Endothelial cell of umbilical vein (primary cell): ENCODE data around the gene C9orf78. TPM values are rescaled to one million over a fixed set of nuclear protein-coding genes. Genes with fewer than 3 reads are reported as not detected.

ENCODE experiments used
- BruUV-seq: library from RNA; stranded (reverse); fragments of 400-500 nt; replicated peaks from 2 replicates; lab custom pipeline; 2021; lab: Mats Ljungman, UMichigan
- CTCF ChIA-PET: fragments of 300-600, 350-600 bp; sonication (Branson Sonifier 250); formaldehyde crosslinking; loops from one replicate; lab custom pipeline; 2021; ENCODE audit warnings: antibody characterized with exemption, inconsistent platforms; lab: Charles Lee
- POLR2A ChIA-PET: fragments of 300-600, 350-600 bp; sonication (Branson Sonifier 250); formaldehyde crosslinking; loops from one replicate; lab custom pipeline; 2021; ENCODE audit warnings: antibody characterized with exemption, inconsistent platforms; lab: Charles Lee
- DNase-seq: peaks from one replicate; pipeline ENCODE4 v3.0.0-alpha.2; 2011; ENCODE audit warnings: low read depth, low spot score
- FAIRE-seq: peaks from 2 replicates; lab custom pipeline; 2011; peaks lifted over from hg19 to GRCh38; lab: Jason Lieb, UNC
- H2AFZ ChIP-seq: 2 replicates; pipeline ENCODE4 v1.6.0; 2012; ENCODE audit warnings: low read depth, low read length, control low read depth, inconsistent platforms
- H3K27ac ChIP-seq: 2 replicates; pipeline ENCODE4 v1.5.1; 2011; ENCODE audit warnings: low read depth, mild to moderate bottlenecking, control low read depth, low read length, moderate library complexity; ENCODE audit not compliant: insufficient read depth
- H3K27me3 ChIP-seq, 2 experiments: 2 replicates each; pipeline versions ENCODE4 v1.6.0 to v1.6.1; 2011; ENCODE audit warnings: low read length in 2 of 2, mixed read lengths in 1 of 2; ENCODE audit not compliant: control insufficient read depth in 2 of 2, insufficient read depth in 2 of 2
- H3K36me3 ChIP-seq, 2 experiments: 2 replicates in 1 of 2; 3 replicates in 1 of 2; pipeline ENCODE4 v1.5.1; 2011; ENCODE audit warnings: low read length in 2 of 2, mild to moderate bottlenecking in 1 of 2, moderate library complexity in 1 of 2; ENCODE audit not compliant: control insufficient read depth in 2 of 2, insufficient read depth in 2 of 2; ENCODE audit errors: extremely low read depth in 1 of 2
- H3K4me1 ChIP-seq: 3 replicates; pipeline ENCODE4 v1.5.1; 2011; ENCODE audit warnings: mild to moderate bottlenecking, low read length; ENCODE audit not compliant: control insufficient read depth, insufficient read depth; ENCODE audit errors: extremely low read depth
- H3K4me2 ChIP-seq: 2 replicates; pipeline ENCODE4 v1.6.1; 2011; ENCODE audit warnings: low read length, control low read depth, mixed read lengths; ENCODE audit not compliant: insufficient read depth
- H3K4me3 ChIP-seq, 3 experiments: fragments of 200-600 bp in 1 of 3; sonication (generic), shearing (Covaris generic) in 1 of 3; replicated peaks in 1 of 3; 2 replicates each; pipeline ENCODE4 v1.5.1; 2011 to 2016; ENCODE audit warnings: control low read depth in 3 of 3, low read length in 3 of 3, mild to moderate bottlenecking in 2 of 3, inconsistent platforms in 1 of 3, low read depth in 1 of 3, moderate library complexity in 1 of 3; ENCODE audit not compliant: insufficient read depth in 1 of 3
- H3K79me2 ChIP-seq: 2 replicates; pipeline ENCODE4 v1.6.0; 2012; ENCODE audit warnings: low read length, inconsistent platforms; ENCODE audit not compliant: control insufficient read depth, insufficient read depth
- H3K9ac ChIP-seq: replicated peaks from 2 replicates; pipeline ENCODE3; 2011; ENCODE audit warnings: low read length, control low read depth; ENCODE audit not compliant: insufficient read depth; ENCODE audit errors: extremely low read depth
- H3K9me1 ChIP-seq: replicated peaks from 3 replicates; pipeline ENCODE4 v1.6.0; 2011; ENCODE audit warnings: mild to moderate bottlenecking, low read length; ENCODE audit not compliant: control insufficient read depth, insufficient read depth; ENCODE audit errors: extremely low read depth
- H3K9me3 ChIP-seq: replicated peaks from 2 replicates; pipeline ENCODE4 v1.5.1; 2012; ENCODE audit warnings: low read length, inconsistent platforms; ENCODE audit not compliant: control insufficient read depth, insufficient read depth
- H4K20me1 ChIP-seq: replicated peaks from 2 replicates; pipeline ENCODE3; 2011; ENCODE audit warnings: mild to moderate bottlenecking, low read length; ENCODE audit not compliant: control insufficient read depth, insufficient read depth; ENCODE audit errors: extremely low read depth
- CTCF ChIP-seq, 2 donors: IDR thresholded peaks; 1 replicate in 1 of 2; 2 replicates in 1 of 2; pipeline ENCODE4 v1.5.1; 2011; ENCODE audit warnings: low read length in 2 of 2, mild to moderate bottlenecking in 2 of 2, moderate library complexity in 2 of 2, control low read depth in 1 of 2, inconsistent platforms in 1 of 2, low read depth in 1 of 2; ENCODE audit not compliant: insufficient read depth in 1 of 2; ENCODE audit errors: extremely low read depth in 1 of 2
- EZH2 ChIP-seq: IDR thresholded peaks from 2 replicates; pipeline ENCODE4 v1.6.1; 2012; ENCODE audit warnings: borderline replicate concordance, low read depth, mild to moderate bottlenecking, moderate library complexity, low read length, inconsistent platforms; ENCODE audit not compliant: severe bottlenecking
- FOS ChIP-seq: IDR thresholded peaks from 2 replicates; pipeline ENCODE4 v1.6.1; 2011; ENCODE audit warnings: mild to moderate bottlenecking, low read length, moderate library complexity, borderline replicate concordance; ENCODE audit not compliant: insufficient read depth
- GATA2 ChIP-seq: IDR thresholded peaks from 2 replicates; pipeline ENCODE4 v1.7.0; 2011; ENCODE audit warnings: low read depth, mild to moderate bottlenecking, moderate library complexity, mixed read lengths, low read length; ENCODE audit not compliant: insufficient read length, insufficient read depth
- JUN ChIP-seq: IDR thresholded peaks from 2 replicates; pipeline ENCODE4 v1.6.1; 2011; ENCODE audit warnings: borderline replicate concordance, low read depth; ENCODE audit not compliant: insufficient read length, insufficient read depth
- MAX ChIP-seq: IDR thresholded peaks from 2 replicates; pipeline ENCODE4 v1.6.1; 2011; ENCODE audit not compliant: insufficient read depth, insufficient read length
- MYC ChIP-seq: IDR thresholded peaks from one replicate; pipeline ENCODE4 v1.6.1; 2011; ENCODE audit warnings: mild to moderate bottlenecking, low read depth, low read length
- POLR2A ChIP-seq: IDR thresholded peaks from 2 replicates; pipeline ENCODE4 v1.6.1; 2012; ENCODE audit warnings: low read depth, mild to moderate bottlenecking, control low read depth, low read length
- POLR2AphosphoS5 ChIP-seq: IDR thresholded peaks from 2 replicates; pipeline ENCODE4 v1.6.1; 2012; ENCODE audit warnings: low read depth, mild to moderate bottlenecking, control low read depth, low read length, moderate library complexity; ENCODE audit not compliant: insufficient read depth
- dilution Hi-C: fragments of 300-500 bp; cut with MboI; formaldehyde crosslinking; loops from one replicate; pipeline ENCODE4 v1.15.0; 2019; ENCODE audit warnings: low sequenced_read_pairs; ENCODE audit not compliant: extremely low pct_ligation_motif_present
- intact Hi-C: fragments of 100-400 bp; cut with micrococcal nuclease; formaldehyde crosslinking; loops from one replicate; pipeline ENCODE4 v1.10.0; 2022
- polyA plus RNA-seq, 4 experiments: library from polyadenylated mRNA; depleted of rRNA in 3 of 4; stranded (reverse) in 3 of 4; unstranded in 1 of 4; fragments of >200 nt; gene quantifications; 2 replicates each; pipeline versions ENCODE4 v1.2.1 to v1.2.3, GENCODE V29; 2011 to 2012; ENCODE audit warnings: missing spikeins in 1 of 4
- total RNA-seq: library from RNA; stranded (reverse); gene quantifications from 2 replicates; pipeline ENCODE4 v1.2.3, GENCODE V29; 2021

C9orf78 gene
- total and polyA plus RNA-seq, 2 donors (not counting 3 experiments of a cell fraction or from before 2014, with no cell fraction given): 17.9 to 34.6 TPM

- no peak overlapping the region for H3K27ac ChIP-seq
- no TSS peak for BruUV-seq
- no peak overlapping the region for H3K4me2 ChIP-seq
- H3K4me3 ChIP-seq: no peak overlapping the region
- H3K4me1 ChIP-seq: no peaks in the 10 kb centered on the region
- TF ChIP-seq JUN: no peak
- no peak for TF ChIP-seq POLR2AphosphoS5
- no peak for TF ChIP-seq MAX
- no peak for TF ChIP-seq EZH2
- TF ChIP-seq MYC: no peak
- no peak for TF ChIP-seq GATA2
- TF ChIP-seq CTCF (IDR thresholded peaks at IDR 0.05; ENCODE audit: extremely low read depth in 1 of 2, insufficient read depth in 1 of 2, low read depth in 1 of 2, low read length in 2 of 2): no peak
- TF ChIP-seq FOS: no peak
- no peak for TF ChIP-seq POLR2A
- DNase-seq (no peak), FAIRE-seq (no peak)
- dilution Hi-C loops: no loop called here
- intact Hi-C loops: no loop called here
- ChIA-PET CTCF (no interaction called here), POLR2A (no interaction called here)
- no peaks in the 10 kb centered on the region for H3K36me3 ChIP-seq
- no peak overlapping the region for H2AFZ ChIP-seq
- H3K27me3 ChIP-seq: peaks cover 0 to 5% of the 10 kb centered on the region in 2 experiments
- H3K9me3 ChIP-seq: no peaks in the 10 kb centered on the region
- H3K9me1 ChIP-seq: no peaks in the 10 kb centered on the region
- no peaks in the 10 kb centered on the region for H4K20me1 ChIP-seq
- H3K79me2 ChIP-seq: no peaks in the 10 kb centered on the region
- no peak overlapping the region for H3K9ac ChIP-seq
Measured at GRCh38 chr9:129794549-129794948, 40.5 kb downstream of the C9orf78 start.
